Esophagus muscularis mucosa (tissue), 4 donors: ENCODE results near the gene HSPA1B.

Experiments
- EP300 ChIP-seq: sonication (generic); formaldehyde crosslinking; IDR thresholded peaks from one replicate; pipeline ENCODE4 v1.6.1; 2017; ENCODE audit warnings: antibody characterized with exemption
- POLR2A ChIP-seq: fragments of 450-650 bp; IDR thresholded peaks from one replicate; pipeline ENCODE4 v1.6.1; 2017; ENCODE audit warnings: antibody characterized with exemption, moderate library complexity, mild to moderate bottlenecking, low read depth
- POLR2AphosphoS5 ChIP-seq, 2 donors: sonication (generic); formaldehyde crosslinking; IDR thresholded peaks; one replicate each; pipeline ENCODE4 v1.6.1; 2017; ENCODE audit warnings: antibody characterized with exemption in 2 of 2
- TF ChIP-seq, protein P1 (sequence below), 3 experiments: fragments of 200-600 bp in 2 of 3; fragments of 450-650 bp in 1 of 3; sonication (generic) in 2 of 3; IDR thresholded peaks; one replicate each; pipeline ENCODE4 v1.5.1; 2017 to 2019; ENCODE audit warnings: antibody characterized with exemption in 3 of 3, mild to moderate bottlenecking in 2 of 3, moderate library complexity in 1 of 3

DNA sequence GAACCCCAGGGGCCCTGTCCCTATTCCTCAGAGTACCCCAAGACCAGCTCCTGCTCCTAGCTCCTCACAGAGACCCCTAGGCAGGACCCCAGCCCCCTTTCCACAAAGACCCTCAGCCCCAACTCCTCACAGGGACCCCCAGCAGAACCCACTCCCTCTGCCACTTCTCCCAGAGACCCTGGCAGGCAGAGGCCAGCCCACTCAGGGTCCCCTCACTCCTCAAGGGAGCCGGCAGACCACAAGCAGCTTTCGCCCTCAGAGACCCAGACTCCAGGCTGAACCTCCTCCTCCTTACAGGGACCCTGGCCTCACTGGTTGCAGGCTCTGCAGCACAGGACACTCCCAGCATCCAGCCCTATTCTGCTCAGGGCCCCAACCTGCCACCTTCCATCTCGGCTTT, 50.7 kb downstream of the HSPA1B start:
- TF ChIP-seq, protein P1, sequence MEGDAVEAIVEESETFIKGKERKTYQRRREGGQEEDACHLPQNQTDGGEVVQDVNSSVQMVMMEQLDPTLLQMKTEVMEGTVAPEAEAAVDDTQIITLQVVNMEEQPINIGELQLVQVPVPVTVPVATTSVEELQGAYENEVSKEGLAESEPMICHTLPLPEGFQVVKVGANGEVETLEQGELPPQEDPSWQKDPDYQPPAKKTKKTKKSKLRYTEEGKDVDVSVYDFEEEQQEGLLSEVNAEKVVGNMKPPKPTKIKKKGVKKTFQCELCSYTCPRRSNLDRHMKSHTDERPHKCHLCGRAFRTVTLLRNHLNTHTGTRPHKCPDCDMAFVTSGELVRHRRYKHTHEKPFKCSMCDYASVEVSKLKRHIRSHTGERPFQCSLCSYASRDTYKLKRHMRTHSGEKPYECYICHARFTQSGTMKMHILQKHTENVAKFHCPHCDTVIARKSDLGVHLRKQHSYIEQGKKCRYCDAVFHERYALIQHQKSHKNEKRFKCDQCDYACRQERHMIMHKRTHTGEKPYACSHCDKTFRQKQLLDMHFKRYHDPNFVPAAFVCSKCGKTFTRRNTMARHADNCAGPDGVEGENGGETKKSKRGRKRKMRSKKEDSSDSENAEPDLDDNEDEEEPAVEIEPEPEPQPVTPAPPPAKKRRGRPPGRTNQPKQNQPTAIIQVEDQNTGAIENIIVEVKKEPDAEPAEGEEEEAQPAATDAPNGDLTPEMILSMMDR (IDR thresholded peaks at IDR 0.05), result no peak
- TF ChIP-seq POLR2AphosphoS5 (IDR thresholded peaks at IDR 0.05) (no peak), POLR2A (no peak), EP300 (no peak)
